ENCODE data around the gene MARF1.
"Not testable (repeated sequence)": the region's sequence is repeated elsewhere in the genome, so short reads cannot be mapped to it uniquely, and the experiment has no call there.

The MARF1 gene

DNA sequence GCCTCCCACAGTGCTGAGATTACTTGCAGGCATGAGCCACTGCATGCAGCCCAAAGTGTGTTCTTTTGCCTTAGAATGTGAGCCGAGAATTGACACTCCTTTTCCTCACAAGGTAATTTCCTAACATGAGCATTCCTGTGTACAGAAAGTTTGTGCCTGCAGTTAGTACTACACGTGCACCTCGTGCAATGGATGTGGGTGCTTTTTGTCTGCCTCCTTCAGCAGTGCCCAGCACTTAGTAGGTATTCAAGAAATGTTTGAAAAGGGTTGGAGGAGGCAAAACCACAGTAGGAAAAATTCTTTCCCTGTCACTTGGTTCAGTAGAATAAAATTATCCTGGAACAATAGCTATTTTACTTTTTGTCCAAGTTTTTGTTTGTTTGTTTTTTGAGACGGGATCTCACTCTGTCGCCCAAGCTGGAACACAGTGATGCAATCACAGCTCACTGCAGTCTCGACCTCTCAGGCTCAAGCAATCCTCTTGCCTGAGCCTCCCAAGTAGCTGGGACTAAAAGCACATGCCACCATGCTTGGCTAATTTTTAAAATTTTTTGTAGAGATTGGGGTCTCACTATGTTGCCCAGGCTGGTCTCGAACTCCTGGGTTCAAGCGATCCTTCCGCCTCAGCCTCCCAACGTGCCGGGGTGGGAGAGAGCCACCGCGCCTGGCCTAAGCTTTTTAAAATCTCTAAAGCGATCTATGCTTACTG, 9.5 kb upstream of the MARF1 start:
- DNase-seq = no peak

DNA sequence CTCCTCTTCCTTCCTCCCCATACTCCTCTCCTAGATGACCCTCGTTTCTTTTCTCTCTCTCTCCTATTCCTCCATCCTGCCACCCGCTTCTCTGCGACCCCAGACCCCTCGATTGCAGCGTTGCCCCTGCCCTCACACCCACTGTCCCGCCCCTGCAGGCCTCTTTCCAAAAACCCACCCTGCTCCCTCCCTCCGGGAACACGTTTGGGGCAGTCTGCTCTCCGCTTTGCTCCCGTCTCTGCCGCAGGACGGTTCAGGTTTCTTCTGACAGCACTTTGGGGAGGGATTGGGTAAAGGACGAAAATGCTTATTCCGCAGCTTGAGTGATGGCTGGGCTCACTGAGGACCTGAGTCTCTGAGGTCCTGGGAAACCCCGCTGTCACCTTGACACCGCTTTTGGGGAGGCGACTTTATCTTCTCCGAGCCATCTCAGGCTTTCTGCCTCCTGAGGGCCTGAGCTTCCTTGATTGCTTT, 7.8 kb upstream of the MARF1 start:
- peak; percentile 17 for DNase-seq

DNA sequence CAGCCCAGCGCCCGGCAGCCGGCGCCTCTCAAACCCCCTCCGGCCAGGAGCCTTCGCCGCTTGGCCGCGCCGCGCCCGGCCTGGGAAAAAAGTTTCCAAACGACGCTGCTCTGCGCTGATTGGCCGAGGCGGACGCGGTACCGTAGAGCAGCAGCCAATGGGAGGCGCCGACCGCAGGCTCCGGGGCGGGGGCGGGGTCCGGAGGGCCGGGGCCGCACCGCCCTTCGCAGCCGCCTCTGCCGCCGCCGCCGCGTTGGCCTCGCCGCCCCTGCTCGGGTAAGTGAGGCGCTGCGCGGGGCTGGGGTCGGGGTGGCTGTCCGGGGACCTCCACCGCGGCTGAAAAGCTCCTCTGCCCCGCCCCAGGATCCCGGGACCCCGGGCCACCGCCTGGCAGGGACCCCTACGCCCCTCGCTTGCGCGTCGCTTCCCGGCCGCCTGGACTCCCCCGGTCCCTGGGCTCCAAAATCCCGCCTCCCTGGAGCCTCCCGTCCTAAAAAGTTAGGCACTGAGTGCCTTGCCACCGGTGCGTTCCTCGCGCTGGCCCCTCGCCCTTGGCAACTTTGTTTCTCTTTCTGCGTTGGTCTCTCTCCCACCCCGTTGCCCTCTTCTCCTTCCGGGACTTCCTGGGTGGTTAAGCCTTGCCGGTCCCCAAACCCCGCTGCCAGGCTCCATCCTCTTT, 7.2 kb upstream of the MARF1 start, which contains the start of gene NDE1:
NDE1 (plus strand) TSS at position 227 of the 679 bp plus-strand sequence. CDS start 14,534 bp downstream, outside the sequence.
- DNase-seq = peak; percentile 89

DNA sequence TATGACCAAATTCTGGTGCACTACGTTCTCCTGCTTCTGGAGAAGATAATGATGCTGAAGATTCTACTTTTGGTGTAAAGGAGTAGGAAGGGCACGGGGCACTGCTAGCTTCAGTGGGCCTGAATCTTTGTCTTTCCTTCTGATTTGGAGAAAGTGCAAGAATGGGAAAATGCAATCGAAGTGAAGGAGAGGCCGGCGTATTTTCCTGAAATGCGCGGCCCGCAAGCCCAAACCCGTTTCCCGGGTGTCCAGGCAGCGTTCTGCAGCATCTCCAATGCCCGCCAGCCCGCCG, 6.7 kb upstream of the MARF1 start:
- DNase-seq = no peak

DNA sequence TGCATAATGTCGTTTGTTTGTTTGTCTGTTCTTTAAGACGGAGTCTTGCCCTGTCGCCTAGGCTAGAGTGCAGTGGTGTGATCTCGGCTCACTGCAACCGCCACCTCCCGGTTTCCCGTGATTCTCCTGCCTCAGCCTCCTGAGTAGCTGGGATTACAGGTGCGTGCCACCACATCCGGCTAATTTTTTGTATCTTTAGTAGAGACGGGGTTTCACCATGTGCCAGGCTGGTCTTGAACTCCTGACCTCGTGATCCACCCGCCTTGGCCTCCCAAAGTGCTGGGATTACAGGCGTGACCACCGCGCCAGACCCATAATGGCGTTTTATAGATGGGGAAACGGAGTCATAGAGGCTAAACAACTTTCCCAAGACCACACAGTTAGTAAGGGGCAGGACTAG, 6.4 kb upstream of the MARF1 start:
- DNase-seq = not testable (repeated sequence)

DNA sequence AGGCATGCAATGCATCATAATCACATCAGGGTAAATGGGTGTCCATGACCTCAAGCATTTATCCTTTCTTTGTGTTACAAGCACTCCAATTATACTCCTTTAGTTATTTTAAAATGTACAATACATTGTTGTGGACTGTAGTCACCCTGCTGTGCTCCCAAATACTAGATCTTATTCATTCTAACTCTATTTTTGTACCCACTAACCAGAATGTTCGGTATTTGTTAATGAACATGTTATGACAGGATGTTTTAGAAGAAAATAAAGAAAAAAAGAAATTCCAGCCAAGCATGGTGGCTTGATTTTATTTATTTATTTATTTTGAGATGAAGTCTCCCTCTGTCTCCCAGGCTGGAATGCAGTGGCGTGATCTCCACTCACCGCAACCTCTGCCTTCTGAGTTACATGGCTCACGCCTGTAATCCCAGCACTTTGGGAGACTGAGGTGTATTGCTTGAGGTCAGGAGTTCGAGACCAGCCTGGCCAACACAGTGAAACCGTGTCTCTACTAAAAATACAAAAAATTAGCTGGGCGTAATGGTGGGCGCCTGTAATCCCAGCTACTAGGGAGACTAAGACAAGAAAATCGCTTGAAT, 5.3 kb upstream of the MARF1 start:
- peak; percentile 37 for DNase-seq

DNA sequence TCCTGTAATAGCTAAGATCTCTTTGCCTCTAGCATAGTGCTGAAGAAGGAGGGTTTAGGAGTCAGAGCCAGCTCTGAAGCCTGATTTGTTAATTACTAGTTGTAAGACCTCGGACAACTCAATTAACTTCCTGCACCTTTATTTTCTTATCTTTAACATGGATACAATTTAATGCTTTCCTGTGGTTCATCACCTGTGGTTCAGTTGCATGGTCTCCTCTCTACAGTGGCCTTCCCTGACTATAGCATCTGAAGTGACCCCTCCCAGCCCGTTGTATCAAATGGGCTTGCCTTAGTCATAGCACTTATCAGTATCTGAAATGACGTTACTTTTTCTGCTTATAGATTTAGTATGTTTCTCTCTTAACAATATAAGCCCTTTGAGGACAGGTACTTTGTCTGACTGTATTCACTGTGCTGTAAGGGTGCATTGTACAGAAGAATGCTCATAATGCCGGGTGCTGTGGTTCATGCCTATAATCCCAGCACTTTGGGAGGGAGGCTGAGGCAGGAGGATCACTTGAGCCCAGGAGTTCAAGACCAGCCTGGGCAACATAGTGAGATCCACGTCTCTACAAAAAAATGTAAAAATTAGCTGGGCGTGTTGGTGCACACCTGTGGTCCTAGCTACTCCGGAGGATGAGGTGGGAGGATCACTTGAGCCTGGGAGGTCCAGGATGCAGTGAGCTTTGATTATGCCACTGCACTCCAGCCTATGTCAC, 4.5 kb upstream of the MARF1 start:
- DNase-seq = no peak

DNA sequence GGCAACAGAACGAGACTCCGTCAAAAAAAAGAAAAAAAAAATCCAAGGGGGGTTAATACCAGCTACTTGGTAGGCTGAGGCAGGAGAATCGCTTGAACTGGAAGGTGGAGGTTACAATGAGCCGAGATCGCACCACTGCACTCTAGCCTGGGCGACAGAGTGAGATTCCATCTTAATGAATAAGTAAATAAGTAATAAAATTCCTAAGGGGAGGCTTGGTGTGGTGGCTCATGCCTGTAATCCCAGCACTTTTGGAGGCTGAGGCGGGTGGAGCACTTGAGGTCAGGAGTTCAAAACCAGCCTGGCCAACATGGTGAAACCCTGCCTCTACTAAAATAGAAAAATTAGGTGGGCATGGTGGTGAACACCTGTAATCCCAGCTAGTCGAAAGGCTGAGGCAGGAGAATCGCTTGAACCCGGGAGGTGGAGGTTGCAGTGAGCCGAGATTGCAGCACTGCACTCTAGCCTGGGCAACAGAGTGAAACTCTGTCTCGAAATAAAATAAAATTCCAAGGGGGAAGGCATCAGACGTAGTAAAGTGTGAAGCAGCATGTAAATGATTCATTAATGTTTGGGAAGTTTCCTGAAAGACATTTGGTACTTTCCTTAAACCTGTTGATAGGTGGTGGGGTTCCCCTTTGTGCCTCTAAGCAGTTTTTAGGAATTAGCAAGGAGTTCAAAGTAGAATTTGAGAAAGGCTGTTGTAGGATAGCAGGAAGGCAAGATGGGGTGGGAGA, 3.8 kb upstream of the MARF1 start:
- DNase-seq = not testable (repeated sequence)

DNA sequence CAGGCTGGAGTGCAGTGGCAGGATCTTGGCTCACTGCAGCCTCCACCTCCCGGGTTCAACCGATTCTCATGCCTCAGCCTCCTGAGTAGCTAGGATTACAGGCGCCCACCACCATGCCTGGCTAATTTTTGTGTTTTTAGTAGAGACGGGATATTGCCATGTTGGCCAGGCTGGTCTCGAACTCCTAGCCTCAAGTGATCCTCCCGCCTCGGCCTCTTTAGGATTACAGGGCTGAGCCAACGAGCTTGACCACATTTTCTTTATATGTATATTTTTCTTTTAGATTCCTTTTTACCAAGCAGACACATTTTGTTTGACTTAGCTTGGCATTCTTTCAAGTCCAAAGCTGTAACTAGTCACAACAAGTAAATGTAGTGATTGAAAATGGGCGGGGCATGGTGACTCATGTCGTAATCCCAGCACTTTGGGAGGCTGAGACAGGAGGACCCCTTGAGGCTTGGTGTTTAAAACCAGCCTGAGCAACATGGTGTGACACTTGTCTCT, 2.1 kb upstream of the MARF1 start:
- peak; percentile 94 for DNase-seq

DNA sequence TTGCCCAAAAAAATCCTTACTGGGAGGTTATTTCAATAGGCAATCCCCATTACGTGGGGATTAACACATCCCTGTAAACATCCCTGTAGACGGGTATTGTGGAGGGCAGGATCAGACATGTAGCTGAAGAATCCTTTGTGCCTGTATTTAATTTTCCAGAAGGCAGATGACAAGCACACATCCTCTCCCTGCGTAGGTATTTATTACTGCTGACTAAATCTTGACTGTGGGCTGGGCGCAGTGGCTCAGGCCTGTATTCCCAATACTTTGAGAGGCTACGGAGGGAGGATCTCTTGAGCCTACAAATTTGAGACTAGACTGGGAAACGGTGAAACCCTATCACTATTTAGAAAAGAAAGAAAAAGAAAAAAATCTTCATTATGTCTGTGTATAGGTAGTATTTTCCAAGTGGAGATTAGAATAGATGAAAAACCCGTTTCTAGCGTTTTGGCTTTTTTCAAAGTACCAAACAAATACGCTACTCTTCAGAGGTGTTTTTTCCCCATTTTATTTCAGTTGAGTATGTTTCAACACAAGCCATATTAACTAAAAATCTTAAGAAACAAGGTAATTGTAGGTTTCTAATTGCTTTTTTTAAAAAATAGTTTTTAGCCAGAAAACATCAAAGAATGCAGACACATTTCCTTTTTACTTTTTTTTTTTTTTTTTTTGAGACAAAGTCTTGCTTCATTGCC, 1.5 kb upstream of the MARF1 start:
- peak; percentile 69 for DNase-seq

DNA sequence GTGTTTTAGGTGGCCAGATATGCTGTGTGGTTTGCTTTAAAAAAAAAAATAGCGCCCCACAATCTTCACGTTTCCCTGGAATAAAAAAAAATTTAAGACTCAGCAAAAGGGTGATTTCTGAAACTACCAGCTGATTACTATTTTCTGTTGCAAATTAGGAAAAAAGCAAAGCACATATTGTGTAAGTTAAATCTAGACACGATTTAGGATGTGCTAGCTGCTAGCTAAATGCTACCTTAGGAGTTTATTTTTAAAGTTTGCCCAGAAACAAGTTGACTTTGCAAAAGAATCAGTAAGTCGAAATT, 944 bp upstream of the MARF1 start:
- DNase-seq = no peak

DNA sequence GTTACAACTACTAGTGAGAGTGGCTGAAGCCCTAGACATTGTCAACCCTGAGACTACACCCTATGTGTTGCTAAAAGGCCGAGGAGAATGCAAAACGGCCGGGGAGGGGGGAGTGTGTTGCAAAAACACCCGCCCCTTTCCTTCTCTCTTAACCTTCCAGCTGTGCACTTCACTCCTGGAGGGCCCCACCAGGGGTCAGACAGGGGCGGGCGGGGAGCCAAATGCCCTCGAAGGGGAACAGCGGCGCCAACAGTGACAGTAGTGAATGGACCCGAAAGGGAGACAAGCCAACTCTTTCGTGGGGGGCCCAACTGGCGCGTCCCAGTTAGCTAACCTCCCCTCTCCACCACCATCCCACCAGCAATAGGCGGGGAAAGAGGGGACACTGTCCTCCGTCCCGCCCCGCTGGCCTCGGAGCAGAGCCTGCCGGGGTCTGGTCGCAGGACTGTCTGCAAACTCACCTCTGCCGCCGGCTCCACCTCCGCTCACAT, 352 bp downstream of the MARF1 start:
- DNase-seq = peak; percentile 41

DNA sequence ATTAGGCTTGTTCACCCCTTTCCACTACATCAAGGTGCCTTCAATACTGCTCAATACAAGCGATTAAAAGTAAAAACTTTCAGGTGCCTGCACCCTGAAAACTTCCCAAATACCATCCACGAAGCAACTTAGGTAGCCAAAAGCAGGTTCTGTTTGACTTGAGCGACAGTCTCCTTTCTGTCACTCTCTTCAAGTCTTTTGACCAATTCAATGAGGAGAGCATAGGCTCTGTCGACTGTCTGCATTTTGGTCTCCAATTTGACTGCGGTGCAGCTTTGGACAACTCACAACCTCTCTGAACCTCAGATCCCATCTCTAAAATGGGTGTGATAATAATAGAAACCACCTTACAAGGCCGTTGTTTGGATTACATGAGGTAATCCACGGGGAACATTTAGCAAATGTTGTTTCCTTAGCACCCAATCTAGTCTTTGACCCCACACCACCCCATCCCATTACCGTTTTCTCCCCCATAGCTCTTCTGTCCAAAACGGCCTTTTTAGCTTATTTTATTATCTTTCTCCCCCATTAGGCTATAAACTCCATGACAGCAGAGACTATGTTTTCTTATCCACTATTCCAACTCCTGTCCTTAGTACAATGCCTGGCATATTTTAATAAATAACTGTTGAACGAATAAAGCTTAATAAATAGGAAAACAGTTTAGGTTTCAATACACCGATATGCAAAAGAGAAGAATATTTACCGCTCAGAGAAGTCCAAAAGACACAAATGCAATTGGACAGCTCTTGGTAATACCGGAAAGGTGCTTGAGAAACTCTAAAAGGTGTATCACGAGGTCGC, 999 bp downstream of the MARF1 start:
- no peak for DNase-seq

DNA sequence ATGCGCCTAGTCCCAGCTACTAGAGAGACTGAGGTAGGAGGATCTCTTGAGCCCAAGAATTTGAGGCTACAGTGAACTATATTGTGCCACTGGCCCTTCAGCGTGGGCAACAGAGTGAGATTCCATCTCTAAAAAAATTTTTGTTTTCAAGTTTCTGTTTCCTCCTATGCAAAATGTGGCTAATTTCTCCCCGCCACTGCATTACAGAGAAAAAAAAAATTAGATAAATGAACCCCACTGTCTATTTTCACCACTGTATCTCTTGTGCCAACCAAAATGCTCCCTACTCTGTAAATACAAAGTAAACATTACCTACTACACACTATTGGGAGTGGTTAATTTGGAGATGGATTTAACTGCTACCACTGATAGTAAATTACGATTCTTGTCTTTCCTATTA, 2.0 kb downstream of the MARF1 start:
- no peak for DNase-seq

DNA sequence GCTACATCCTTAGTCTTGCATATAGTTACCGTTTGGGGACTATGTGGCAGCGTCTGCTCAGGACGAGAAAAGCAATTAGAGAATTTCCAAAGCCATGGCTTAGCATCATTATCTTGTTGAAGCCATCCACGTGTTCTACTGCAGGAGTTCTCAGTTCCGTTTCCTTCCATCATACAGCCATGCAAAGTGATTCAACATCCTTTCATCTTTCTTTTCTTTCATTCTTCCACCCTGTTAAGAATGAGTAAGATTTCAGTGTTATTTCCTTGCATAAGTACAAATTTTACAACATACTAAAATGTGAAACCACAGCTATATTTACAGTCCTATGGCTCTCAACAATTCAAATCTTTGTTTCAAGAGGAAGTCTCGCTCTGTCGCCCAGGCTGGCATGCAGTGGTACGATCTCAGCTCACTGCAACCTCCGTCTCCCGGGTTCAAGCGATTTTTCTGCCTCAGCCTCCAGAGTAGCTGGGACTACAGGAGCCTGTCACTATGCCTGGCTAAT, 3.8 kb downstream of the MARF1 start:
- no peak for DNase-seq

DNA sequence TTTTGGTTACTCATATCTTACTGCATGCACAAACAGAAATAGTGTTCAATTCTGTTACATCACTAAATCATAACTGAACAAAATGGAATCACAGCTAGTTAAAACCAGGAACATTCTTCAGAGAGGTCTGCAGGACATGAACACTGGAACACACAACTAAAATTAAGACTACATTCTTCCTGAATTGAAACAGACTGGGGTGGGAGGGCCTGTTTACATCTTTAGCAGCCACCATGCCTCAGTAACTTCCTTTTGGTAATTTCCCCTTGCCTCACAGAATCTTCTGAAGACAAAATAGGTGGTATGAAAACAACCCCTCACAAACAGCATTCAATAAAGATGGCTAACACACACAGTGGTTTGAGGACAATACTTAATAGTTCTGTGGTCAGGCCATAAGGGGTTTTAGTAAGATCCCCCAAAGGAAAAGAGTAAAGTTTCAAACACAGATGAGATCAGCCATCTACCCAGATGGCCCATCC, 6.5 kb downstream of the MARF1 start:
- DNase-seq = no peak

DNA sequence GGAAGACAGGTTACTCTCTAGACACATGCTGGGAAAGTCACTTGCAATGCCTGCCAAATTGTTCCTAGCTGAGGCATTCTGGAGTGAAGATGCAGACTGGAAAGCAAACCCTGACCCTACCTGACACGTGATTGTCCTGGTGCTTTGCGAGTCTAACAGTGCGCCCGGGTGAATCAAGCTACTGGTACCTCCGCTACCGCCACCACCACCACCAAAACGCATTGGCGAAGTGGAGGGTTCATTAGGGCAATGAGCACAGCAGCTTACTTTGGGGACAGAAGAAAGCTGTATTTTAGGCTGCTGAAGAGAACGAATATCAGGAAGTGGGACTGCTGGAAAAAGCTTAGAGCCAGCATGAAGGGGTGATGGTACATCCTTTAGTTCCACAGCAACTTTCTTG, 7.0 kb downstream of the MARF1 start:
- no peak for DNase-seq

DNA sequence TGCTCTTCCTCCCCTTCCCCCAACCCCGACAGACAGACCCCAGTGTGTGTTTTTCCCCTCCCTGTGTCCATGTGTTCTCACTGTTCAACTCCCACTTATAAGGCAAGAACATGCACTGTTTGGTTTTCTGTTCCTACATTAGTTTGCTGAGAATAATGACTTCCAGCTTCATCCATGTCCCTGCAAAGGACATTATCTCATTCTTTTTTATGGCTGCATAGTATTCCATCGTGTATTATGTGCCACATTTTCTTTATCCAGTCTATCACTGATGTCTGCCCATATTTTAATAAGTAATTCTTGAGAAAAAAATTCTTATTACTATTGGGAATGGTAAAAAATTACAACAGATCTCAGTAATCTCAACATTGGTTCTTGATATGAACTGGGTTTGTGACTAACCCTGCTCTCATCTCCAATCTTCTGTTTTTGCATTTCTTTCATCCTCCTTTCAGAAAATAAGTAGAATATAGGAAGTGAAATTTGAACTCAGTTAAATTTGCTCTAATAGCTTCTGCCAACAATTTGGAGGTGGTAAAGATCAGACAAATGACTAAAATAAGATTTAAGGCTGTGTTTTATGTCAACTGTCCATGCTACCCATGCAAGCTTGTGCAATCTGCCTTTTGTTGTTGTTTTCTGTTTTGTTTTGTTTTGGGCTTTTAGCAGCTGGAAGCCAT, 11.1 kb downstream of the MARF1 start:
- DNase-seq = no peak

DNA sequence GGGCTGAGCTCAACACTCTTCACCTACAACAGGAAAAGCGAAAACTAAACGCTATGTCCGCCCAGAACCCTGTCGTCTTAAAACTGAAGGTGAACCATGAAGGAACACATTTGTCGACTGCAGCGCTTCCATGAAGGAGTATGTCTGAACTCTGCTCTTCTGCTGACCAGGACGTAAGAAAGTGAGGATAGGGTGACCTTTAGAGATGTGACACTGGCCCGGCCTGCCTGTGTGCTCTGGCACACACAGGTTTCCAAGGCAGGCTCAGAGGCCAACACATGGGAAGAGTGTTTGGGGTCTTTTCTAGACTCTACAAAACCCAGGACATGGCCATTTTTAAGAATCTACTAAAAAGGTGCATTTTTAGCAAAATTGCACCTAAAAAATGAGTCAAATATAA, 21.1 kb downstream of the MARF1 start:
- DNase-seq = no peak

DNA sequence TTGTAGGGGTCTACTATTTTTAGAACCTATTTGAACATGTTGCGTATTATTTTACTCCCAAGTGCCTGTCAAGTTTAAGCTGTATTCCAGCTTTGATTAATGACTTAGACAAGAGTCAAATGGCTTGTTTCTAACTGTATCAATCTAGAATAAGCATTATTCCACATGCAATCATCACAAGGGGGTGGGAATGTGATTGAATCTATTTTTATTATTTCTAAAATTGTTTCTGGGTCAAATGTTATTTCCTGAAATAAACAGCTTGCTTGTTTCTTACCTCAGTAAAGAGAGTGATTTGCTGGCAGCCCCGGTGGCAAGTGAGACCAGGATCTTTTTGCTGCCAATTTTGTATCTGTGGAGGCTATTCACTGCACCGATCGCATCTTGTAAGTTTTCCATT, 21.5 kb downstream of the MARF1 start:
- DNase-seq = no peak
